H1 (cell line): ENCODE measurements around the gene DDHD1. TPM values are rescaled to one million over a fixed set of nuclear protein-coding genes. Genes with fewer than 3 reads are reported as not detected.

Experiments
- CTCF ChIA-PET: fragments of 300-600 bp; sonication (Branson Sonifier 250); formaldehyde crosslinking; loops from one replicate; lab custom pipeline; 2021; ENCODE audit not compliant: partially characterized antibody; lab: Charles Lee
- POLR2A ChIA-PET: fragments of 300-600 bp; sonication (Branson Sonifier 250); formaldehyde crosslinking; loops from one replicate; lab custom pipeline; 2021; ENCODE audit warnings: inconsistent platforms; ENCODE audit not compliant: partially characterized antibody; lab: Charles Lee
- DNase-seq, 2 experiments: peaks; one replicate each; pipeline versions ENCODE4 v3.0.0 to v3.0.0-alpha.2; 2010 to 2022; ENCODE audit warnings: low spot score in 2 of 2, low read depth in 1 of 2, mixed read lengths in 1 of 2
- FAIRE-seq: peaks from 2 replicates; lab custom pipeline; 2011; peaks lifted over from hg19 to GRCh38; lab: Jason Lieb, UNC
- H2AFZ ChIP-seq: 2 replicates; pipeline ENCODE4 v1.8.1; 2012; ENCODE audit warnings: low read length, inconsistent platforms
- H2AK5ac ChIP-seq: 2 replicates; pipeline ENCODE4 v1.6.1; 2013; ENCODE audit warnings: low read depth, low read length
- H2BK120ac ChIP-seq: replicated peaks from 2 replicates; pipeline ENCODE3; 2013; ENCODE audit warnings: low read depth, low read length, inconsistent platforms
- H2BK12ac ChIP-seq: 2 replicates; pipeline ENCODE4 v1.6.1; 2013; ENCODE audit warnings: low read depth, low read length
- H2BK15ac ChIP-seq: 2 replicates; pipeline ENCODE4 v1.6.1; 2013; ENCODE audit warnings: low read length
- H2BK20ac ChIP-seq: 2 replicates; pipeline ENCODE4 v1.6.1; 2013; ENCODE audit warnings: low read length
- H2BK5ac ChIP-seq: 2 replicates; pipeline ENCODE4 v1.6.1; 2013; ENCODE audit warnings: low read depth, low read length
- H3K14ac ChIP-seq: 2 replicates; pipeline ENCODE4 v1.6.1; 2013; ENCODE audit warnings: inconsistent platforms; ENCODE audit not compliant: insufficient read length
- H3K18ac ChIP-seq: 2 replicates; pipeline ENCODE4 v1.6.1; 2013; ENCODE audit warnings: low read length; ENCODE audit errors: extremely low read depth
- H3K23ac ChIP-seq: 2 replicates; pipeline ENCODE4 v1.6.1; 2013; ENCODE audit warnings: inconsistent platforms; ENCODE audit not compliant: insufficient read length
- H3K23me2 ChIP-seq: 2 replicates; pipeline ENCODE4 v1.6.1; 2013; ENCODE audit warnings: low read depth, low read length
- H3K27ac ChIP-seq: 2 replicates; pipeline ENCODE4 v1.6.1; 2011; ENCODE audit warnings: low read depth, low read length, inconsistent platforms
- H3K27me3 ChIP-seq, 4 experiments: replicated peaks in 1 of 4; 1 replicate in 1 of 4; 2 replicates in 3 of 4; pipeline versions ENCODE4 v1.6.1 to v1.8.1; 2011 to 2013; ENCODE audit warnings: low read length in 3 of 4, mild to moderate bottlenecking in 3 of 4, inconsistent platforms in 2 of 4, mixed read lengths in 2 of 4, moderate library complexity in 1 of 4; ENCODE audit not compliant: control insufficient read depth in 3 of 4, insufficient read depth in 3 of 4; ENCODE audit errors: extremely low read depth in 1 of 4
- H3K36me3 ChIP-seq, 4 experiments: 2 replicates each; pipeline versions ENCODE4 v1.6.1 to v1.8.1; 2011 to 2013; ENCODE audit warnings: mild to moderate bottlenecking in 4 of 4, low read length in 3 of 4, moderate library complexity in 2 of 4, control low read depth in 1 of 4, inconsistent platforms in 1 of 4; ENCODE audit not compliant: insufficient read depth in 4 of 4, control insufficient read depth in 2 of 4
- H3K4ac ChIP-seq: replicated peaks from 2 replicates; pipeline ENCODE3; 2013; ENCODE audit warnings: low read length, low read depth, mixed read lengths, inconsistent platforms; ENCODE audit not compliant: insufficient read length
- H3K4me1 ChIP-seq, 4 experiments: replicated peaks in 1 of 4; 1 replicate in 1 of 4; 2 replicates in 3 of 4; pipeline versions ENCODE4 v1.6.1 to v1.8.1; 2011 to 2013; ENCODE audit warnings: low read length in 3 of 4, inconsistent platforms in 2 of 4, mixed read lengths in 1 of 4; ENCODE audit not compliant: insufficient read depth in 4 of 4, control insufficient read depth in 3 of 4
- H3K4me2 ChIP-seq, 2 experiments: 2 replicates each; pipeline versions ENCODE4 v1.6.1 to v1.8.1; 2011 to 2013; ENCODE audit warnings: low read depth in 2 of 2, low read length in 2 of 2, control low read depth in 1 of 2, inconsistent platforms in 1 of 2, mild to moderate bottlenecking in 1 of 2; ENCODE audit not compliant: insufficient read depth in 1 of 2
- H3K4me3 ChIP-seq, 4 experiments: fragments of 200-600, 300-600 bp in 1 of 4; sonication (generic), shearing (Covaris generic), sonication (Bioruptor Twin) in 1 of 4; 2 replicates each; pipeline versions ENCODE4 v1.5.1 to v1.8.1; 2011 to 2016; ENCODE audit warnings: low read length in 4 of 4, low read depth in 3 of 4, control low read depth in 2 of 4, inconsistent platforms in 2 of 4, mild to moderate bottlenecking in 2 of 4, mixed read lengths in 1 of 4, moderate library complexity in 1 of 4; ENCODE audit not compliant: insufficient read depth in 2 of 4; ENCODE audit errors: extremely low read depth in 1 of 4
- H3K56ac ChIP-seq: replicated peaks from 2 replicates; pipeline ENCODE3; 2013; ENCODE audit warnings: low read depth, mild to moderate bottlenecking, mixed read lengths, low read length, inconsistent platforms; ENCODE audit not compliant: insufficient read length
- H3K79me1 ChIP-seq: 2 replicates; pipeline ENCODE4 v1.6.1; 2013; ENCODE audit warnings: low read depth, low read length, control low read depth
- H3K79me2 ChIP-seq, 2 experiments: 2 replicates each; pipeline versions ENCODE4 v1.6.1 to v1.8.1; 2012 to 2013; ENCODE audit warnings: low read length in 2 of 2, mild to moderate bottlenecking in 2 of 2, inconsistent platforms in 1 of 2; ENCODE audit not compliant: insufficient read depth in 2 of 2, control insufficient read depth in 1 of 2
- H3K9ac ChIP-seq, 4 experiments: replicated peaks in 1 of 4; 1 replicate in 1 of 4; 2 replicates in 3 of 4; pipeline versions ENCODE4 v1.6.1 to v1.8.1; 2011 to 2013; ENCODE audit warnings: low read depth in 3 of 4, low read length in 3 of 4, control low read depth in 2 of 4, mild to moderate bottlenecking in 2 of 4, moderate library complexity in 2 of 4, inconsistent platforms in 1 of 4; ENCODE audit errors: extremely low read depth in 1 of 4
- H3K9me3 ChIP-seq, 2 experiments: 2 replicates each; pipeline versions ENCODE4 v1.6.1 to v1.8.1; 2012 to 2013; ENCODE audit warnings: mild to moderate bottlenecking in 2 of 2, moderate library complexity in 2 of 2, control low read depth in 1 of 2, inconsistent platforms in 1 of 2, low read depth in 1 of 2, low read length in 1 of 2, mixed read lengths in 1 of 2; ENCODE audit not compliant: insufficient read depth in 2 of 2
- H4K20me1 ChIP-seq, 2 experiments: replicated peaks in 1 of 2; 2 replicates each; pipeline versions ENCODE3 to v1.8.1; 2011 to 2013; ENCODE audit warnings: inconsistent platforms in 2 of 2, low read length in 2 of 2, mild to moderate bottlenecking in 1 of 2; ENCODE audit not compliant: insufficient read depth in 2 of 2, control insufficient read depth in 1 of 2
- H4K5ac ChIP-seq: 2 replicates; pipeline ENCODE4 v1.6.1; 2013; ENCODE audit warnings: low read length, low read depth, mixed read lengths, inconsistent platforms; ENCODE audit not compliant: insufficient read length
- H4K8ac ChIP-seq: 2 replicates; pipeline ENCODE4 v1.8.0; 2013; ENCODE audit warnings: mild to moderate bottlenecking, moderate library complexity, low read length, inconsistent platforms; ENCODE audit not compliant: insufficient read depth; ENCODE audit errors: extremely low read depth
- H4K91ac ChIP-seq: replicated peaks from 2 replicates; pipeline ENCODE3; 2013; ENCODE audit warnings: low read length, mixed read lengths, inconsistent platforms; ENCODE audit not compliant: insufficient read length
- BACH1 ChIP-seq: IDR thresholded peaks from 2 replicates; pipeline ENCODE4 v1.6.1; 2012; ENCODE audit warnings: low read length, improper control_type of control experiment
- CTBP2 ChIP-seq: IDR thresholded peaks from 2 replicates; pipeline ENCODE4 v1.7.0; 2011; ENCODE audit warnings: borderline replicate concordance, mild to moderate bottlenecking, moderate library complexity, mixed read lengths, low read length; ENCODE audit not compliant: insufficient read depth, insufficient read length
- KDM4A ChIP-seq: IDR thresholded peaks from one replicate; pipeline ENCODE4 v1.7.1; 2012; ENCODE audit warnings: low read depth, mild to moderate bottlenecking, moderate library complexity, low read length, inconsistent platforms; ENCODE audit not compliant: severe bottlenecking
- RBBP5 ChIP-seq: IDR thresholded peaks from 2 replicates; pipeline ENCODE4 v1.7.1; 2012; ENCODE audit warnings: low read depth, mild to moderate bottlenecking, inconsistent platforms, low read length, moderate library complexity, borderline replicate concordance
- RXRA ChIP-seq: IDR thresholded peaks from 2 replicates; pipeline ENCODE4 v1.6.1; 2011; ENCODE audit warnings: low read depth, mild to moderate bottlenecking, low read length, moderate library complexity; ENCODE audit not compliant: insufficient read depth
- WGBS, 2 experiments: shearing (Covaris generic) in 1 of 2; methylation state at CpG; one replicate each; pipeline versions ENCODE4 v1.1.6 to v1.1.7; 2013 to 2015; ENCODE audit warnings: low lambda C conversion rate in 2 of 2, mixed read lengths in 2 of 2, inconsistent platforms in 1 of 2, low coverage in 1 of 2, missing lambda C conversion rate in 1 of 2; ENCODE audit not compliant: insufficient replicate concordance in 2 of 2, insufficient coverage in 1 of 2, insufficient read length in 1 of 2; ENCODE audit errors: extremely low coverage in 1 of 2, missing lambda C conversion rate in 1 of 2; 5-methylcytosine and 5-hydroxymethylcytosine counted together
- polyA plus RNA-seq, 7 experiments: library from polyadenylated mRNA; depleted of rRNA in 3 of 7; stranded (reverse) in 5 of 7; unstranded in 2 of 7; fragments of >200 nt in 5 of 7; fragments of 200-250 nt in 2 of 7; gene quantifications; 1 replicate in 5 of 7; 2 replicates in 1 of 7; 4 replicates in 1 of 7; pipeline versions ENCODE4 v1.2.1 to v1.2.3, GENCODE V29; 2011 to 2013; ENCODE audit warnings: missing spikeins in 2 of 7, mixed read lengths in 2 of 7
- total RNA-seq: library from RNA; stranded (reverse); fragmentation: NEBNext Ultra II Directional; extraction: Animal tissue kit (Norgen Biotek cat#: 25700); gene quantifications from 2 replicates; pipeline ENCODE4 v1.2.1, GENCODE V29; 2021

Gene DDHD1
- total and polyA plus RNA-seq, 2 of the 8 experiments (the other 6 are each of a cell fraction or from before 2014, with no cell fraction given), result 3.6 to 16.0 TPM

DNA sequence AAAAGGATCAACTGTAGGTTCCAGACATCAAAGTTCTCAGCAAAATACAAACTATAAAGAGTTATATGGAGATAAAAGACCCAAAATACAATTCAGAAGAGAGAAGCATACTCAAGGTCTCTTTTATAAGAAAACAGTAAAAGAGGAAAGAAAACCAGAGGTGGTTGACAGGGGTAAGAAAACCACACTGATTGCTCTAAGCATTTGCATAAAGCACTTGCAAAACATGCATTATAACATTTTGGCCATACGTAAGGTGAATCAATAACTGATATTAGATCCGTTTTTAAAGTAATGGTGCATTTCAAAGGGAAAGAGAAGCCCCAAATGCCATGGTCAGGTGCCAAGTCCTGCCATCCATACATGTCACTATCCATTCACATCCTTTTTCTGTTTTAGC is 5.9 kb downstream of the DDHD1 start:
- Histone ChIP-seq H3K4me2 (no peak overlapping the region), H3K79me2 (peaks cover 0 to 80% of the 10 kb centered on the region in 2 experiments; a peak in 2 of 4 replicates), H3K14ac (no peak overlapping the region), H2BK15ac (no peak overlapping the region), H3K56ac (no peak overlapping the region), H3K4me1 (0 out of 7 replicates have a peak, but pooled peaks cover 0 to 5% (median 0%) of the 10 kb centered on the region in 4 experiments), H3K9me3 (no peaks in the 10 kb centered on the region), H2BK120ac (no peak overlapping the region), H3K4me3 (no peak overlapping the region), H2BK12ac (no peak overlapping the region), H4K20me1 (peaks cover 5 to 13% of the 10 kb centered on the region in 2 experiments), H3K23me2 (peaks cover 7% of the 10 kb centered on the region; the same call in 1 of the 2 replicates), H3K23ac (no peak overlapping the region), H2AFZ (no peak overlapping the region), H4K8ac (no peak overlapping the region), H4K91ac (no peak overlapping the region), H3K36me3 (no peaks in the 10 kb centered on the region), H2AK5ac (no peak overlapping the region), H3K9ac (no peak overlapping the region), H4K5ac (no peak overlapping the region), H2BK20ac (no peak overlapping the region), H3K27ac (no peak overlapping the region), H2BK5ac (no peak overlapping the region), H3K18ac (no peak overlapping the region), H3K4ac (no peak overlapping the region), H3K27me3 (no peaks in the 10 kb centered on the region; a peak in 1 of 7 replicates)
- WGBS, 2 experiments, result 85% methylated on average over 2 of the region's 2 CpGs; no CpG with 5 or more reads in 1 of the 2 experiments
- ChIA-PET CTCF (no interaction called here), POLR2A (no interaction called here)
- FAIRE-seq, result no peak
- no peak for DNase-seq
- TF ChIP-seq BACH1 (no peak), RXRA (no peak), CTBP2 (no peak), RBBP5 (no peak), KDM4A (no peak)
- TF ChIP-seq, all 59 proteins: peak for 0
- peaks cover 3% of the 10 kb centered on the region; the same call in 1 of the 2 replicates for H3K79me1 ChIP-seq
